Endothelial cell (in vitro differentiated cells): Measurements from ENCODE around the gene APBB1IP. TPM values are rescaled to one million over a fixed set of nuclear protein-coding genes. Genes with fewer than 3 reads are reported as not detected.

Experiments used
- DNase-seq: peaks from one replicate; pipeline ENCODE4 v3.0.0; 2021; ENCODE audit warnings: low spot score
- H3K27ac Mint-ChIP-seq: one replicate; pipeline ENCODE4 v1.8.0; 2021; ENCODE audit warnings: mixed read lengths, inconsistent platforms; ENCODE audit not compliant: unreplicated experiment
- H3K27me3 Mint-ChIP-seq: one replicate; pipeline ENCODE4 v1.8.0; 2021; ENCODE audit warnings: mild to moderate bottlenecking, moderate library complexity, mixed read lengths, inconsistent platforms; ENCODE audit not compliant: unreplicated experiment
- H3K36me3 Mint-ChIP-seq: one replicate; pipeline ENCODE4 v1.8.0; 2021; ENCODE audit warnings: mild to moderate bottlenecking, low read depth, mixed read lengths, inconsistent platforms; ENCODE audit not compliant: unreplicated experiment
- H3K4me1 Mint-ChIP-seq: one replicate; pipeline ENCODE4 v1.8.0; 2021; ENCODE audit warnings: mild to moderate bottlenecking, mixed read lengths, inconsistent platforms; ENCODE audit not compliant: unreplicated experiment
- H3K4me3 Mint-ChIP-seq: one replicate; pipeline ENCODE4 v1.8.0; 2021; ENCODE audit warnings: mild to moderate bottlenecking, mixed read lengths, inconsistent platforms; ENCODE audit not compliant: unreplicated experiment
- H3K9me3 Mint-ChIP-seq: one replicate; pipeline ENCODE4 v1.8.0; 2021; ENCODE audit warnings: mixed read lengths, inconsistent platforms; ENCODE audit not compliant: unreplicated experiment
- total RNA-seq: library from RNA; stranded (reverse); fragmentation: NEBNext Ultra II Directional; extraction: Animal tissue kit (Norgen Biotek cat#: 25700); gene quantifications from one replicate; pipeline ENCODE4 v1.2.1, GENCODE V29; 2021; ENCODE audit not compliant: unreplicated experiment
- TF ChIP-seq, protein P1 (sequence below): fragments of 200-600 bp; sonication (generic); IDR thresholded peaks from one replicate; pipeline ENCODE4 v1.5.0; 2021; ENCODE audit warnings: antibody characterized with exemption; ENCODE audit not compliant: unreplicated experiment

Gene APBB1IP
- total RNA-seq, 1 donor from 2014 or later = not detected

DNA sequence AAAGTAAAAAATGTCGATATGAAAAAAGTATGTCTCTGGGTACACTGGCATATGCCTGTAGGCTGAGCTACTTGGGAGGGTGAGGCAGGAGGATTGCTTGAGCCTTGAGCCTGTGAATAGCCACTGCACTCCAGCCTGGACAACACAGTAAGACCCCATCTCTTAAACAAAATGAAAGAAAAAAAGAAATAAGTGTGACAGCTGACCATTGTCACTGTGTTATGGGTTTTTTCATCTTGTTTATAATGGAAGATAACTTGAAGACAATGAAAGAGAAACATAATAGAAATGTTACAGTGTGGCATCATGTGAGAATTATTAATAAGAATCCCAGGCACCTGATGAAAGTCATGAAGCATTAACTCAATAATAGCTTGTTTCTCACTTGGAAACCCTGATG lies 75.0 kb downstream of the APBB1IP start:
- no peak for DNase-seq
- Mint-ChIP-seq H3K27ac (no peak overlapping the region), H3K4me3 (no peak overlapping the region), H3K36me3 (no peaks in the 10 kb centered on the region), H3K27me3 (peaks cover 2% of the 10 kb centered on the region), H3K4me1 (no peaks in the 10 kb centered on the region), H3K9me3 (no peaks in the 10 kb centered on the region)
- TF ChIP-seq, protein P1, sequence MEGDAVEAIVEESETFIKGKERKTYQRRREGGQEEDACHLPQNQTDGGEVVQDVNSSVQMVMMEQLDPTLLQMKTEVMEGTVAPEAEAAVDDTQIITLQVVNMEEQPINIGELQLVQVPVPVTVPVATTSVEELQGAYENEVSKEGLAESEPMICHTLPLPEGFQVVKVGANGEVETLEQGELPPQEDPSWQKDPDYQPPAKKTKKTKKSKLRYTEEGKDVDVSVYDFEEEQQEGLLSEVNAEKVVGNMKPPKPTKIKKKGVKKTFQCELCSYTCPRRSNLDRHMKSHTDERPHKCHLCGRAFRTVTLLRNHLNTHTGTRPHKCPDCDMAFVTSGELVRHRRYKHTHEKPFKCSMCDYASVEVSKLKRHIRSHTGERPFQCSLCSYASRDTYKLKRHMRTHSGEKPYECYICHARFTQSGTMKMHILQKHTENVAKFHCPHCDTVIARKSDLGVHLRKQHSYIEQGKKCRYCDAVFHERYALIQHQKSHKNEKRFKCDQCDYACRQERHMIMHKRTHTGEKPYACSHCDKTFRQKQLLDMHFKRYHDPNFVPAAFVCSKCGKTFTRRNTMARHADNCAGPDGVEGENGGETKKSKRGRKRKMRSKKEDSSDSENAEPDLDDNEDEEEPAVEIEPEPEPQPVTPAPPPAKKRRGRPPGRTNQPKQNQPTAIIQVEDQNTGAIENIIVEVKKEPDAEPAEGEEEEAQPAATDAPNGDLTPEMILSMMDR = no peak

DNA sequence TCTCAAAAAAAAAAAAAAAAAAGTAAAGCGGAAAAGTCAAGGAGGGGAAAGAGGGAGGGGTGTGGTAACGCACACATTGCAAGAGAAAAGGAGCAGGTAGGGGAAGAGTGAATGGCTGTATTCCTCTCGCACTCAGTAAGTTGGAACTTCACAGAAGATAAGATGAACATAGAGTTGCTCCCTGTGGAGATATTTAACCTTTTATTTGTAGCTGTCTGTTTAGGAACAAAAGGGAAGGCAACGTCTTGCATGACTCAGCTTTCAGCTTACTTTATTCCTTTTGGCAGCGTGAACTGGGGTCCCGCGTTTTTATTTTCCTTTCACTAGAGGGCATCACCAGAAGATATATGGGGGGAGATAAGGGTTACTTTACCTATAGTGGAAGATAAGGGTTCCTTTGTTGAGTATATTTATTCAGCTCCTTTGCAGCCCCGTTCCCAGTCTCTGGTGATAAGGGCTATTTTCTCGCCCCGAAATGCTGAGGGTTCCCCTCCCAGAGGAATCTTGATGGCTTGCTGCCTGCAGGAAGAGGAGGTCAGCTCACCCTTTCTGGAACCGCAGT lies 78.5 kb downstream of the APBB1IP start:
- DNase-seq = no peak
- Mint-ChIP-seq H3K36me3 (peaks cover 6% of the 10 kb centered on the region), H3K27me3 (no peaks in the 10 kb centered on the region), H3K27ac (no peak overlapping the region), H3K4me3 (no peak overlapping the region), H3K9me3 (no peaks in the 10 kb centered on the region), H3K4me1 (no peaks in the 10 kb centered on the region)
- TF ChIP-seq, protein P1 = no peak

DNA sequence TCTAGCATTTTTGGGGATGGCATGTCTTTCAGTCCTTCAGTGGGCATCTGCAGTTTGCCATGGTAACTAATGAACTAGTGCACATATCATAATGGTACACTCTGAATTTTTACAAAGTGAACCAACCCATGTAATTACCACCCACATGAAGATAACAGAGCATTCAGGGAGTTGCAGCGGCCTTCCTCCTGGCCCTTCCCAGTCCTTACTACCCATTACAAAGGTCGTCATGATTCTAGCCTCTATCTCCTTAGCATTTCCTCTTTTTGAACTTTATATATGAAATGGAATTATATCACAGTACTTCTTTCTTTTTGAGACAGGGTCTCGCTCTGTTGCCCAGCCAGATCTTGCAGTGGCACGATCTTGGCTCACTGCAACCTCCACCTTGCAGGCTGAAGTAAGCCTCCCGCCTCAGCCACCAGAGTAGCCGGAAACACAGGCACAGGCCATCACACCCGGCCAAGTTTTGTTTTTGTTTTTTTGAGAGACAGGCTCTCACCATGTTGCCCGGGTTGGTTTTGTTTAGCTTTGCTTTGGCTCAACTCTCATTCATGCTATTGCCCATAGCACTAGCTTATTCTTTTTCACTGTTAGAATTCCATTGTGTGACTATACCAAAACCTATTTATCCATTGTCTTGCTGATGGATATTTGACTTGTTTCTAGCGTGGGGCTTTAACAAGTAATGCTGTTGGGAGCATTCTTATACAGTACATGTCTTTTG lies 79.2 kb downstream of the APBB1IP start:
- Mint-ChIP-seq H3K36me3 (peaks cover 6% of the 10 kb centered on the region), H3K4me3 (no peak overlapping the region), H3K27ac (no peak overlapping the region), H3K4me1 (no peaks in the 10 kb centered on the region), H3K9me3 (no peaks in the 10 kb centered on the region), H3K27me3 (no peaks in the 10 kb centered on the region)
- no peak for DNase-seq
- TF ChIP-seq, protein P1 = no peak

DNA sequence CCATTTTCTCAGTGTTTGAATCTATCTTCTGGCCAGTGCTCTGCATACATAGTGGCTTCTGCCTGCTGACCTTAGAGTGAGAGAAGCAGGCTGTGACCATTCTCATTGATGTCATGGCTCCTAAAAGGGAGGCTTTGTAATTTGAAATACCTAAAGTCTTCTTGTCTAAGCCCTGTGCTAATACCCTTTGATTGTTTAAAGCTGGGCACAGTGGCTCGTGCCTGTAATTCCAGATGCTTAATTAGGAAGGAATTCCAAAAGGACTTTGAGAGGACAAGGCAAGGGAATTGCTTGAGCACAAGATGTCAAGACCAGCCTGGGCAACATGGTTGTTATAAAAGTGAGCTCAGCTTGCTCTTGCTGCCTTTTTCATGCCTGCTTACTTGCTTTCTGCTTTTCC lies 81.7 kb downstream of the APBB1IP start:
- H3K27ac Mint-ChIP-seq = no peak overlapping the region
- H3K27me3 Mint-ChIP-seq = peaks cover 1% of the 10 kb centered on the region
- TF ChIP-seq, protein P1 = no peak
- no peaks in the 10 kb centered on the region for H3K4me1 Mint-ChIP-seq
- peaks cover 6% of the 10 kb centered on the region for H3K36me3 Mint-ChIP-seq
- no peak for DNase-seq
- no peak overlapping the region for H3K4me3 Mint-ChIP-seq
- no peaks in the 10 kb centered on the region for H3K9me3 Mint-ChIP-seq

DNA sequence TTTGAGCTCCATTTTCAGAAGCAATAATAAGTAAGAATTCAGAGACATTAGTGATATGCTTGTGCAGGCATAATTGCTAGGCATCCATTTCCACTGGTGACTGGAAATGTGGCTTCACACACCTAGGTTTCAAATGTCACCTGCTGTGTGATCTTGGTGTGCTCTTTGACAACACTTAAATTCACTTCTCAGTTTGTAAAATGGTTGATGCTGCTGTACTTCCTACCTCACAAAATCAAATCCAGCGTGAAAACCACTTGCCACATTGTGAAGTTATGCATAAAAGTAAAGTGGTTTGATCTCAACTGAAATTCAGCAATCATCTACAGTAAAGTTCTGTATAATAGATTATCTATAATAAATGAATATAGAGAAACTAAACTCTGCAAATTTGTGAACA lies 82.4 kb downstream of the APBB1IP start:
- Mint-ChIP-seq H3K4me3 (no peak overlapping the region), H3K9me3 (no peaks in the 10 kb centered on the region), H3K27me3 (peaks cover 1% of the 10 kb centered on the region), H3K27ac (no peak overlapping the region), H3K36me3 (peaks cover 6% of the 10 kb centered on the region), H3K4me1 (peaks cover 4% of the 10 kb centered on the region)
- DNase-seq = no peak
- TF ChIP-seq, protein P1 = no peak
